SK-N-SH (cell line): ENCODE results near the gene CLEC19A.

Source experiments
- CHD2 ChIP-seq: fragments of 150-350 bp; IDR thresholded peaks from 2 replicates; pipeline ENCODE4 v1.6.1; 2018; ENCODE audit warnings: low read length; ENCODE audit not compliant: partially characterized antibody
- CTCF ChIP-seq: fragments of 200-600 bp; sonication (generic); IDR thresholded peaks from 2 replicates; pipeline ENCODE4 v1.6.1; 2017; ENCODE audit warnings: antibody characterized with exemption, mild to moderate bottlenecking, moderate library complexity
- EP300 ChIP-seq, 2 experiments: IDR thresholded peaks; 2 replicates each; pipeline versions ENCODE4 v1.4.0 to v1.6.1; 2012; ENCODE audit warnings: borderline replicate concordance in 1 of 2, low read depth in 1 of 2, low read length in 1 of 2
- MXI1 ChIP-seq: IDR thresholded peaks from 2 replicates; pipeline ENCODE4 v1.6.1; 2012; ENCODE audit warnings: mild to moderate bottlenecking, low read depth, low read length, improper control_type of control experiment
- USF2 ChIP-seq: fragments of 150-350 bp; IDR thresholded peaks from 2 replicates; pipeline ENCODE4 v1.6.1; 2017; ENCODE audit warnings: antibody characterized with exemption, low read length, low read depth, borderline replicate concordance

GRCh38 chr16:19245326-19245925, 40.1 kb upstream of the CLEC19A start:
- TF ChIP-seq EP300 (IDR thresholded peaks at IDR 0.05; ENCODE audit: borderline replicate concordance in 1 of 2, low read depth in 1 of 2, low read length in 1 of 2) (no peak), USF2 (no peak), CHD2 (no peak), MXI1 (no peak), CTCF (no peak)
